ENCODE results near the gene LEMD3.

DNA sequence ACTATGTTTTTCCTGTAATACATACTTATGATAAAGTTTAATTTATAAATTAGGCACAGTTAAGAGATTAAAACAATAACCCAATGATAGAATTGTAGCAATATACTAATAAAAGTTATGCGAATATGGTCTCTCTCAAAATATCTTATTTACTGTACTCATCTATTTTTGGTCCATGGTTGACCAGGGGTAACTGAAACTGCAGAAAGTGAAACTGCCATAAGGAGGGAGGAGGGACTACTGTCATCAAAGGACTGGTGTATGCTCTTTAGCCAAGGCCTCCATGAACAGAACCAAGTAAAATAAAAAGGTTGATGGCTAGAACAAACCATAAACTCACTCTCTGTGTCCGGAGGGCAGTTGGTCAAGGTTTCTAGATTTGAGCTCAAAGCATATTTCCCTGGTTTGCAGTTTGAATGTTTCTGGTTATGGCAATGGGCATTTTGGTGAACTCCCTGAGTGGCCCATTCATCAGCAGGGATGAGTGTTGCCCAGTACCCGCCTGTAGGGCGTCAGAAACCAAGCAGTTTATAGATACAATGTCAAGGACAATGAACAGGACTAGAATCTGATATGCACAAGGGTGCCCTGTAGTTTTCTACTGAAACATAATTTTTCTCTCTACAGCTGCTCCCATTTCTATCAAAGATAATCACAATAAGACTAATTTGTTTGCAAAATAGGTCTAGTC is 19.8 kb downstream of the LEMD3 start:
- TF ChIP-seq, protein P1, sequence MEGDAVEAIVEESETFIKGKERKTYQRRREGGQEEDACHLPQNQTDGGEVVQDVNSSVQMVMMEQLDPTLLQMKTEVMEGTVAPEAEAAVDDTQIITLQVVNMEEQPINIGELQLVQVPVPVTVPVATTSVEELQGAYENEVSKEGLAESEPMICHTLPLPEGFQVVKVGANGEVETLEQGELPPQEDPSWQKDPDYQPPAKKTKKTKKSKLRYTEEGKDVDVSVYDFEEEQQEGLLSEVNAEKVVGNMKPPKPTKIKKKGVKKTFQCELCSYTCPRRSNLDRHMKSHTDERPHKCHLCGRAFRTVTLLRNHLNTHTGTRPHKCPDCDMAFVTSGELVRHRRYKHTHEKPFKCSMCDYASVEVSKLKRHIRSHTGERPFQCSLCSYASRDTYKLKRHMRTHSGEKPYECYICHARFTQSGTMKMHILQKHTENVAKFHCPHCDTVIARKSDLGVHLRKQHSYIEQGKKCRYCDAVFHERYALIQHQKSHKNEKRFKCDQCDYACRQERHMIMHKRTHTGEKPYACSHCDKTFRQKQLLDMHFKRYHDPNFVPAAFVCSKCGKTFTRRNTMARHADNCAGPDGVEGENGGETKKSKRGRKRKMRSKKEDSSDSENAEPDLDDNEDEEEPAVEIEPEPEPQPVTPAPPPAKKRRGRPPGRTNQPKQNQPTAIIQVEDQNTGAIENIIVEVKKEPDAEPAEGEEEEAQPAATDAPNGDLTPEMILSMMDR (conservative IDR thresholded peaks at IDR 0.05; ENCODE audit: low read length) = no peak
- TF ChIP-seq EZH2phosphoT487 (IDR thresholded peaks at IDR 0.05; ENCODE audit: borderline replicate concordance) = no peak
